Measurements from ENCODE around the gene HIF1AN.
"Not testable (repeated sequence)": the region's sequence is repeated elsewhere in the genome, so short reads cannot be mapped to it uniquely, and the experiment has no call there.

Gene HIF1AN

DNA sequence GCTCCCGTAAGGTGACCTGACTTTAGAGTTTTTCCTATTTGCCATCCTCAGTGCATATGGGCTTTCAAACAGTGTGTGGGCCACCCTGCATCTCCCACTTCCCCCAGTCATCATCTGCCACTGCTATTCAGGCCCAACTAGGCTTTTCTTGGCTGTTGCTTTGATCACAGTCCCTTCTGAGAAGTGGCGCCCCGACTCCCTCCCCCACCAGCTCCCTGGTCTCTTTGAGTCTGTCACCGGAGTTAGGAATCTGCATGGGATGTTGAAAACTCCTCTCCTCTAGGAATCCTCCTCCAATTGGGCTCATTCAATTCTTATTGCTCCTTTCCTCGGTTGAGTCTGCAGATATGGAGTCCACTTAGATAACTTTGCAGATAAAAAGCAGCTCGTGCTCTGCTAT, 32.1 kb downstream of the HIF1AN start:
- DNase-seq, result no peak

DNA sequence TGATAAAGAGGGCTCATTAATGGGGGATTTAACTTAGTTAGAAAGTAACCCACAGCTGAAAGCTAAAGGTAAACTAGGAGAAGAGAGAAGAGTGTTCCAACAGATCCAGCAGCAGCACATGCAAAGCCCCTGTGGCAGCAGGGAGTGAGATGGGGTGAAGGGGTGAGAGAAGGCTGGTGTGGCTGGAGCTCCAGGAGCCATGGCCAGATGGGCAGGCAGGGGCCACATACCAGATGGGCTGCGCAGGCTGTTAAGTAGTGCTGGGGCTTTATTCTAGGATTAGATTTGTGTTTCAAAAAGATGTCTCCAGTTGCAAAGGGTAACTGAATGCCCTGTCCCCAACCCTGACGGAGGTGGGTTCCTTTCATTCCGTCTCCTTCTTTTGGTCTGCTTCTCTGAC, 33.2 kb downstream of the HIF1AN start:
- no peak for DNase-seq

DNA sequence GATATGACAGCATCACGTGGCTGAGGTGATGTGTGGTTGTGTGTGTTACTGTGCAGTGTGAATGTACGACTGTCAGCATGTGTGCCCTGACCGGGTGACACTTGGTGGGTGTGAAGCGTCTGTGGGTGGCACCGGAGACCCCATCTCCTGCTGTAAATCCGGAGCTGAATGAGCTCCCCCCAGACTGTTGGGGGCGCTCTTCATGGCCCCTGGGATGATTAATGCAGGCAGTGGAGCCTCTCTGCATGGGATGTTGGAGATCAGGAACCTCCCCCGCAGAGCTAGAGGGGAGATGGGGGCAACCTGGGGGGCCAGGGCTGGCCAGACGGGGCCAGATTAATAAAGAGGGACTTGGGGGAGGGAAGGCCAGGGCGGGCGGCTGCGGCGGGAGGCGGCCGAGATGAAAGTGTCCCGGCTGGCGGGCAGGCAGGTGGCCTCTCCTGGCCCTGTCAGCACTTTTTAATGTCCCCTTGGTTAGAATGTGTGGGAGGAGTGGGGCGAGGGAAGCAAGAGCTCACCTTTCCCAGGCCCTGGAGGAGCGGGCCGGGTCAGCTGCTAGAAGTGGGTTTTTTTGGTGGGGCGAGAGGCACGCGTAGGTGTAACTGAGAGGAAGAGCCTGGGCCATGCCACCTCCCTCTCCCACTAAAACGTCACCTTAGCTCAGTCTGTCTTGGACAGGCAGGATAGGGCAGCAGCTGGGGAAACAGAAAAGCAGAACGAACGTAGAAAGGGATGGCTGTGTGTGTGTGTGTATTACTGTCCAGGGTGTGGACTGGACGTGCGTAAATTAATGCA, 34.1 kb downstream of the HIF1AN start:
- no peak for DNase-seq

DNA sequence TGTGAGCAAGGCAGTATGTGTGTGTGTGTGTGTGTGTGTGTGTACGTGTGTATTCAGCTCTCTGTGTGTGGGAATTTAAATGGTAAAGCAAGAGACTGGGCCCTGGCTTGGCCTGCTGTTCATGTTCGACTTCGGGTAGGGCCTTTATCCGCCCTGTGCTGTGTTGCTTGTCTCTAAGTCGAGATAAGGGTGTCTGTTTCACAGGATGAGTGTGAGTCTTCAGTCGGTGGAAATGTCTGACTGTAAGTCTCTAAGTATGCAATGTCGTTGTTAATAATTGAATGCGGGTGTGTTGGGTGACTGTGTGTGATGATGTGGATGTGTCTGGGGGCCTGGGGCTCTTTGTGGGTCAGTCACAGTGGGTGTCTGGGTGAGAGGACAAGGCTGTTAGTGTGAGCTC, 34.8 kb downstream of the HIF1AN start:
- DNase-seq, result no peak

DNA sequence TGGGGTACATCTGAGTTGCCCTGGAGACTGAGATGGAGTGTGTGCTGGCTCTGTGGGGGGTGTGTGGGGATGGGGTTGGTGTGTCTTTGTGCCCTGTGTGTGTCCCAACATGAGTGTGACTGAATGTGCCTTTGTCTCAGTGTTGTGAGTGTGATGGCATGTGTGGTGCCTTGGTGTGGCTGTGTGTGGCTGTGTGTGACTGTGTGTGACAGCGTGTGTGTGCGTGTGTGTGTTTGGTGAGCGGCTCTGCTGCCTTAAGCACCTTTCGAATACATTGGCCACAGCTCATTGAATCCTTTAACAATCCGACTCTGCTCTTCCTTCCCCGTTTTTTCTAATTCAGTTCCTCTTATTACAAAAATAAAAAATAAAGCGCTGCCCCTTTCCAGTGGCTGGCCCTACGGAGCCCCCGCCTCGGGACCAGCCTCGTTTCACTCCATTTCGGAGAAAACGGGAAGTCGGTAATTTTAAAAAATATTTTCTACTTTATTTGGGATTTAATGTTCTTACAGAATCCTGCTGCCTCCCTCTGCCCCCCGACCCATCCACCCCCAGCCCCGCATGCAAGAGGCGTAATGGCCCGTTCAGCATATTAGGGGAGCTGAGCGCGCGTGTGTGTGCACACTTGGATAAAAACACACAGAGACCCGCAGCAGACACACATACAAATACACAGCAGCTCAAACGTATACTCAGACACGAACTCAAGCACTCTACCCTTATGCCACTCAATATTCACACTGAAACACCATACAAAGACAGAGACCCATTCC, 35.5 kb downstream of the HIF1AN start:
- DNase-seq, result no peak

DNA sequence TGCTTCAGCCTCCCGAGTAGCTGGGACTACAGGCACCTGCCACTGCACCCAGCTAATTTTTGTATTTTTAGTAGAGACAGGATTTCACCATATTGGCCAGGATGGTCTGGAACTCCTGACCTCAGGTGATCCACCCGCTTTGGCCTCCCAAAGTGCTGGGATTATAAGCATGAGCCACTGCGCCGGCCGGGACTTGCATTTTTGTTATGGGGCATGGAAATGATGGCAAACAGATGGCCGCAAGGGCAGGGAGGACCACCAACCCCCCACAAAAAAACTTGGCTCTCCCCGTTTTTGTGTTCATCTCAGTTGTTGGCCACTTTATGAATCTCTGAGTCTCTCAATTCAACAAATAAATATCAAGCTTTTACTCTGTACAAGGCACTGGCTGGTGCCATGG, 39.4 kb downstream of the HIF1AN start:
- DNase-seq, result not testable (repeated sequence)

DNA sequence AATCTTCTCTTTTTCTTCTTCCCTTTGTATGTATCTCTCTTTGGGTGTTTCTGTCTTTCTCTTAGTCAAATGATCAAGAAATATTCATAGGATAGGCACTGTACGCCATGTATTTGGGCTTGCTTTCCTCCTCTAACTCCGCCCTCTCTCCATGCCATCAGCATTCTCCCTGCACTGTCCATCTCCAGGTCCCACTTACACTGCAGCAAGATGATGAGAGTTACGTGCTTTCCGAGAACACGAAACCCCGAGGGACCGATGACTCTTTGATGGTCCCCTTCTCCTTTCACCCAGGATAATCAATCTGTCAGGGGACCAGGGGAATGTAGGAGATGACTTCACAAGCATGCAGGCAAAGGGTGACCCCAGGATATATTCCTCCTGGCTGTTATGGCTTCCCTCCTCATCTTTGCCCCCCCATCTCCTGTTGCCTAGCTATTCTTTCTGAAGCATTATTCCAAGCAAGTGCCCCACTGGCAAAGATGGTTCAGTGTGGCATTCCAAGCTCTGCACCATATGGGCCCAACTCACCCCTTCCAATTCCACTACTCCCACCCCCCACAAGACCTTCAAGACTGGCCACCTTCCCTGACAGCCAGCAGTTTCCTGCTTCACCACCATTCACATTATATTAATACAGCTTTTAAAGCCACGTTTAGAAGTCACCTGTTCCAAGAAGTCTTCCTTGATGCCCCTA, 40.0 kb downstream of the HIF1AN start:
- no peak for DNase-seq

DNA sequence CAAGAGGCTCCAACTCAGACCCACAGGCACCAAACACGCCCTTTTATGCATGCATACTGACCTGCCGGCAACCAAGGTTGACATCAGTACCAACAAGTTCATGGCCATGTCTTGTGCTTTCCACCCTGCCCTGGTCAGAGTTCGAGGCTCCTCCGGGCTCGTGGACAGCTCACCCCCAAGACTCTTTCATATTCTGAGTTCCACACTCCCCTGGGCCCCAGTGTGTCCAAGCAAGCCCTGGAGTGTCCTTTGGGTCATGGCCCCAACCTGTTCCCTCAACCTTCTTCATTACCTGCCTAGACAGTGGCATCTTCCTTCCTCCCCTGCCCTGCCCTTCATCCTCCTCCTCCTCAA, 40.5 kb downstream of the HIF1AN start:
- DNase-seq, result no peak

DNA sequence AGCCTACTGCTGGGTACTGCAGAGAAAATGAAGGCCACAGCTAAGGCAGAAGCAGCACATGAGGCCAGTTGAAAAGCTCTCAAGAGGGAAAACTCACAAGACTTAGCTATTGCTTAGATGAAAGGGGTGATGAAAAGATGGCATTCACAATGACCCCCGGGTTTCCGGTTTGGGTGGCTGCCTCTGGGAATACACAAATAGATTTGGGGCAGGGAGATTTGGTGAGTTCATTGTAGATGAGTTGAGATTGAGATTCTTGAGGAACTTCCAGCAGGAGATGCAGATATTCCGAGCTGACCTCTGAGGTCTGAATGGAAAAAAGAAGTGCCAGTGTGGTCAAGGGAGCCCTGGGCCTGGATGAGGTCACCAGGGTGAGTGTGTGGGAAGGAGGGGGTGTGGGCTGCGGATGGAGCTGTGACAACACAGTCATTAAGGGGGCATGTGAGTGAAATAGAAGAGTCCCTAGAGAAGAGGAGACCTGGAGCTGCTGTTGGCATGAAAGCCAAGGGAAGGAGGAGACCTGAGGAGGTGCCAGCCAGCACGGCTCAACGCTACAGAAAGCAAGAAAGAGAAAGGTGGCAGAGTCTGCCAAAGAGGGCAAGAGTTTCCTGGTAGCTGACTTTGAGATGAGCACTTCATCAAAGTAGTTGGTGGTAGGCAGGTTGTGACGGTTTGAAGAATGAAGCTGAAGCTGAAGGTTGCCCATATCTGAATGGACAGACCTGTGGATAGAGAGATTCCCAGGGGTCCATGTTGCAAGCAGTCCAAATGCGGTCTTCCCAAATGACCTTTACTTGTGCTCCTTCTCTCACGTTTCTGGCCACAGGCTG, 43.7 kb downstream of the HIF1AN start:
- DNase-seq, result no peak

DNA sequence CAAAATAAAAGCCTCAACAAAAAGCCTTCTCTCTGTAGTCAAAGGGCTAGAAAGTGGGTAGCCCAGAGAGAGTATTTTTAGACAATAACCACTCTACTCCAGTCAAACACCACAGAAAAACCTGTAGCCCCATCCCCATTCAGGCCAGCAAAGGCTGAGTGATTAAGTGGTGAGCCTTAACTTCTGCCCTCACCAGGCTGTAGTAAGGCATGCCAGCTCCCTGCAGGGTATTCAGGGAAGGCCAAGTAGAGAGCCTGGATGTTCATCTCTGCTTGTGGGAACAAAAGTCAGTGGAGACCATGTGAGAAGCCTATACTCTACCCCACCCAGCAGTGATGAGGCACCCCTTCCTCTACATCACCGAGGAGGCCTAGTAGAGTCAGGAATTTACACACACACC, 51.2 kb downstream of the HIF1AN start:
- no peak for DNase-seq

DNA sequence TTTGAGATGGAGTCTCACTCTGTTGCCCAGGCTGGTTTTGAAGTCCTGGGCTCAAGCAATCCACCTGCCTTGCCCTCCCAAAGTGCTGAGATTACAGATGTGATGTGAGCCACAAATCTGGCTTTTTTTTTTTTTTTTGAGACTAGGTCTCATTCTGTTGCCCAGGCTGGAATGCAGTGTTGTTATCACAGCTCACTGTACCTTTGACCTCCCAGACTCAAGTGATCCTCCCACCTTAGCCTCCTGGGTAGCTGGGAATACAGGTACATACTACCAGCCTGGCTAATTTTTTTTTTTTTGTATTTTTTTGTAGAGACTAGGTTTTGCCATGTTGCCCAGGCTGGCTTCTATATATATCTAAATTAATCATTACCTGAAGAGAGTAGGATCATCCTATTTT, 62.4 kb downstream of the HIF1AN start:
- no peak for DNase-seq

DNA sequence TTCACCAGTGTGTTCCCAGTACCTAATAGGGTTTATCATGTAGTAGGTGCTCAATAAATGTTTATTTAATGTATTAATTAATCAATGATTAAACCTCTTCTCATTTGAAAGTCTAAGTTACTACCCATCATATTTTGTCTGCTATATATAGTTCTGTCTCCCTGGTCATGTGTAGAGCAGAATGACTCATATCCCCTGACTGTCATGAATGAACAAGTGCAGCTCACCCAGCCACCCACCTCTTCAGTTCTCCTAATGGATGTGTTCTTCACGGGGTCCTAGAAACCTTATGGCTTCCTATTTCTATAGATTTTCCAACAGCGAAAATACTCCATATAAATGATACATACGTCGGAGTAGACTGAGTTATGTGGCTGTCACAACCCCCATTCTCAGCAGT, 64.5 kb downstream of the HIF1AN start:
- no peak for DNase-seq

DNA sequence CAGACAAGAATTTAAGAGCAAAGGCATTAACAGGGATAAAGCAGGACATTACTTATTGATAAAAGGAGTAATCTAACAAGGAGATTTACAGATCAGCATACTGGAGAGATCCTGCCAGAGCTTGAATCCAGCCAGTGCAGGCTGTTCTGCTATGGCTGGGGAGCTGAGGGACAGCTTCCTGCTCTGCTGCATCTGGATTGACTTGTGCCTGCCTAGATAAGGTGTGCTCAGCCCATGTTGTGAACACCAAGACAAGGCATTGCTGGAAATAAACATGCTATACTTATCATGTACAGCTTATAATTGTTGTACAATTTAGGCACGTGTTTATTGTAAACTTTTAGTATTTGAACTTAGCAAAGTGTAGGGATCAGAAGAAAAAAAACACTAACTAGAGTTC, 71.7 kb downstream of the HIF1AN start:
- DNase-seq, result no peak

Measured in activated effector memory CD4-positive, alpha-beta T cell treated with anti-CD3 and anti-CD28 coated beads, Interleukin-2, amount 50 U/mL, for 16 hours (primary cell).